Cardiac septum (tissue), 1 donor: ENCODE data around the gene MROH2B. TPM values are rescaled to one million over a fixed set of nuclear protein-coding genes. Genes with fewer than 3 reads are reported as not detected.
"Not testable (repeated sequence)": the region's sequence is repeated elsewhere in the genome, so short reads cannot be mapped to it uniquely, and the experiment has no call there.

ENCODE experiments used
- DNase-seq: peaks from one replicate; pipeline ENCODE4 v3.0.0-alpha.2; 2020; ENCODE audit warnings: low spot score
- intact Hi-C: fragments of 100-400 bp; cut with DNase I; formaldehyde crosslinking; loops from one replicate; pipeline ENCODE4 v1.14.0; 2022
- total RNA-seq: library from RNA; stranded (reverse); fragmentation: NEBNext Ultra II Directional; extraction: Animal tissue kit (Norgen Biotek cat#: 25700); gene quantifications from one replicate; pipeline ENCODE4 v1.2.1, GENCODE V29; 2021
- donor health status: DM: no; HTN: no; CAD: no.

MROH2B gene
- total RNA-seq, 1 donor from 2014 or later, result not detected

DNA sequence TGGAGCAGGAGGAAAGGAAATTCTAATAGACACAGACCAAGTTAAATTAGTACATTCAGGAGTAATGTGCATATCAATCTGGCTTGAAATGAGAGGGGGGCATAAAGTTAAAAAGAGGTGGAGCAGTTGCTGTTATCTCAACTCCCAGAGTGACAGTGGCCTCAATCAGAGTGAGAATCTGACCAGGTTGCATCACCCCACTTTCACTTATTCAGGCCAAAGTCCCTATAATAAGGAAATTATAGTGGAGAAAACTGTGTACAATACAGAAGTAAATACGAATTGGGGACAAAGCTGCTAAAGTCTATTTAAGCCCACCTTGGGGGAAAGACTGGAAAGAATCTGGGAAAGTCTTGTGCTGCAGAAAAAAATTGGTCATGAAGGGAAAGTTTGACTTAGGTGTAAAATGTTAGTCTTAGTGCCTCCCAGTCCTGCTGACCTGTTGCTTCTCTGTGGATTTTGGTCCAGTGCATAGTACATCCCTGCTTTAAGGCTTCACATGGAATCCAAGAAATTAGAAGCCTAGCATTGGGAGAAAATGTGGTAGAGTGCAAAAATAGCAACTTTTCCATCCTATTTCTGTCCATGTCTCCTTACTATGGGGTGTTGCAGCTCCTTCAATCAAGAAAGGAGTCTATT, 27.9 kb downstream of the MROH2B start:
- intact Hi-C loops, result no loop called here
- no peak for DNase-seq

GRCh38 chr5:41032973-41033372, 38.2 kb downstream of the MROH2B start:
- DNase-seq, result no peak
- intact Hi-C loops, result no loop called here

GRCh38 chr5:41022600-41022999, 48.5 kb downstream of the MROH2B start:
- intact Hi-C loops, DNase-seq: not testable (repeated sequence)

DNA sequence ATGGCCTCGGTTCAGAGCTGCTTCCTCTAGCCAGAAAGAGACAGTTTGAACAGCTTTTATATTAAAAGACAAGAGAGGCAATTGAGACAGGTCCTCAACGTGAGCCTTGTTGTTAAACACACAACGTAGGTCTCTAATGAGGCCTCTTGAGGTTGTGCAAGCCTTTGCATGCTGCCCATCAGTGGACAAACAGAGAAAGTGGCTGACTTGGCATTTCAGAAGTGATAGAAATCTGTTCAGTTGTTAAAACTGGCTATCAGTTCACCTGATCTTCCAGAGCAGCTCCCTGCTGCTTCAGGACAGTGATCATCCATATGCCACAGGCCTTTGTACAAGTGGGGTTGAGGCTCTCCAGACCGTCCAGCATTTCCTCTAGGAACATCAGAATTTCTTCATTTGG, 58.8 kb downstream of the MROH2B start:
- intact Hi-C loops, result no loop called here
- DNase-seq, result no peak

GRCh38 chr5:41010572-41010971, 60.6 kb downstream of the MROH2B start:
- intact Hi-C loops, result no loop called here
- no peak for DNase-seq

DNA sequence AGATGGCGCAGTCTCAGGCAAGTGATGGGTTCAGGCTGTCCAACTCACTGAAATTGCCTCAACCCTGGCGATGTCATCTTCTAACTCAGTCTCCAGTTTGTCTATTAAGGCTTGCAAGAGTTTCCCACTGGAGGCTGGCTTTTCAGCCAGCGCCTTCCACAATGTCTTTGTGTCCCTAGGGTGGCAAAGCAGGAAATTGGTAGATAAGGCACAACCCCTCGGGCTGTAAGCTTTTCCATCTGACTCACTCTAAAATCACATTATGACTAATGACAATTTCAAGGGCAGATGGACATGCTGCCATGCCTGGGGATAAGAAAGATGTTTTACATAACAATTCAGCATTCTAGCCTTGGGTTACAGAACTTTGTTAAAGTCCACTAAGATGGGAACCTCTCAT, 61.9 kb downstream of the MROH2B start:
- intact Hi-C loops, result no loop called here
- no peak for DNase-seq

DNA sequence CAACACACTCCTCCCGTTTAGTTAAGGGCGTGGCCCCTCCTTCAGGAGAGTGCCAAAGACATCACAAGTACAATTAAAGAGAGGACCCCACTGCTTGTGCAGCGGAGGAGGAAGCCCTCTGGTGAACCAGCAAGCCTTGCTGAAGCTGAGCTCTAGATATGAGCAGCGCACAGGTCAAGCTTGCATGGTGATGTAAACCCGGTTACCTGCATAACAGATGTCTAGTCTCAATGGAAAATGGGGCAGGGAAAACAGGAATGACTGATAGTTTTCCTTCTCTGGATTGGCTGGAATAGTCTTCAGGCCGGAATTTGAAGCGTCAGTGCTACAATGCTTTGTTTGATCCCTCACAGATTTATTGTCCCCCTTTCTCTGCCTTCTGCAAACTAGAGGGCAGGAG, 66.2 kb downstream of the MROH2B start:
- intact Hi-C loops, result no loop called here
- DNase-seq, result no peak

GRCh38 chr5:41003670-41004376, 67.3 kb downstream of the MROH2B start:
- intact Hi-C loops, result no loop called here
- DNase-seq, result no peak

GRCh38 chr5:40999966-41000365, 71.2 kb downstream of the MROH2B start:
- DNase-seq, result no peak
- intact Hi-C loops, result no loop called here

DNA sequence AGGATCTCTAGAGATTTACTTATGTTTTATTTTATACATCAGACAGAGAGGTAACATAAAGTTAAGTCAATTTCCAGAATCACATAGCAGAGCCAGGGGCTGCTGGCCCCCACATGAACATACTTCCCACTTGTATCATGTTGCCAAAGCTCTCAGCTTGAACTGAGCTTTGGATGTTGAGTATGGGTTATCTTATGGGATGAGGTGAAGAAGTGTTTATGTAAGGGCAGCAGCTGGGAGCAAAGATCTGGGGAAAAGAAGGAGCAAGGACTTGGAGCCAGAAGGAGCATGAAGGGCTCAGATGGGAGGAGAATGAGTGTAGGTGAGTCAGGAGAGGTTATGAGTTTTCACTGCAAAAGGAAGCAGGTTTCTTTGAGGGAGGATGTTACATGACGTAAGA, 72.0 kb downstream of the MROH2B start:
- intact Hi-C loops, result no loop called here

DNA sequence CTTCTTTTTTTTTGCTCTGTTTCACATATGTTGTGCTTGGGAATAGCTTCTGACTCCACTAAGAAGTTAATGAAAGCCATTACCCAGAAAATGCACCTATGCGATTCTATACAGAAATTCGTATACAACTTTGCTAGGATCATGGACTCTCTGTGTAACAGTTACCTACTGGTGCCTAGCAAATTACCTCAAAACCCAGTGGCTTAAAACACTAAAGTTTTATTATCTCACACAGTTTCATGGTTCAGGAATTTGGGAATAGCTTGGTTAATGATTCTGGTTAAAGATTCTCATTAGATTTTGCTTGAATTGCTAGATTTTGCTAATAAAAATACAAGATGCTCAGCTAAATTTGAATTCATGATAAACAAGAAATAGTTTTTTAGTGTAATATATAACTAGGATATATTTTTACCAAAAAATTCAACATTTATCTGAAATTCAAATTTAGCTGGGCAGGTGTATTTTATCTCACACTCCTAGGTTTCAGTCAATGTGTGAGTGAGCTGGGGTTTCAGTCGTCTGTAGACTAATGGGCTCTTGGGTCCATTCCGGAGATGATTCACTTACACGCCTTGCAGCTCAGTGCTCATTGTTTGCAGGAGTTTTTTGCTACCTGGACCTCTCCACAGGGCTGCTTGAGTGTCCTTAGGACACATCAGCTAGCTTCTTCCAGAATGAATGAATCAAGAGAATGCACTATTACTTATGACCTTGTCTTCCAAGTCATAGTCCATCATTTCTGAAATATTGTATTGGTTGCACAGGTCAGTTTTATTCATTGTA, 75.1 kb downstream of the MROH2B start:
- no peak for DNase-seq
- intact Hi-C loops, result no loop called here

More for the DNA sequence above, 72.0 kb downstream of the MROH2B start:
- DNase-seq, result no peak

- intact Hi-C loops, result loop anchor here (1.0 to 5.0 kb wide), 2 partner anchors 85 to 201 kb away; partner anchors contain the start of gene C7
Observed at GRCh38 chr5:40991981-40992559, 79.1 kb downstream of the MROH2B start.

GRCh38 chr5:40991168-40991980, 79.8 kb downstream of the MROH2B start:
- DNase-seq, result no peak
- intact Hi-C loops, result loop anchor here (1.0 to 5.0 kb wide), 2 partner anchors 84 to 202 kb away; partner anchors contain the start of gene C7

More at GRCh38 chr5:40991981-40992559, 79.1 kb downstream of the MROH2B start:
- DNase-seq, result no peak

GRCh38 chr5:40988746-40989510, 82.2 kb downstream of the MROH2B start:
- DNase-seq, result no peak
- intact Hi-C loops, result no loop called here

GRCh38 chr5:40987349-40987748, 83.8 kb downstream of the MROH2B start:
- DNase-seq, result no peak
- intact Hi-C loops, result no loop called here

- intact Hi-C loops, result no loop called here
- DNase-seq, result no peak
Observed at GRCh38 chr5:40986666-40987065, 84.5 kb downstream of the MROH2B start.

GRCh38 chr5:40985501-40985900, 85.6 kb downstream of the MROH2B start:
- intact Hi-C loops, result no loop called here
- DNase-seq, result no peak

GRCh38 chr5:40984884-40985283, 86.3 kb downstream of the MROH2B start:
- no peak for DNase-seq
- intact Hi-C loops, result no loop called here

DNA sequence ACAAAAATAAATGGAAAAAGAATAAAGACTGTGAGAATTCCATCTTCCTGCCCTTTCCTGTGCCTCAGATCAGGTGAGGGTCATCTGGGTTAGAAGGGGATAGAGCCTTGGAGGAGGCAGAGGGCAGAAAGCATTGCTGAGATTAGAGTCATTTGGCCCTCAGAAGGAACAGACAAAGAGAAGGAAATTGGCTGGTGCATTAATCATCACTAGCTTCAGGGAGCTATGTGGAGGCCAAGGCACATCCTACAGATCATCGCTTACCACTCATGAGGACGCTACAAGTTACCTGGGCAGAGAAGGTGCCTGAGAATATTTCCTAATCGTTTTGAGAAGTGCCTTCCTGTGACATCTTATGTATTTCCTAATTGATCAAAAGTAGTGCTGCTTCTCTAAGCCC, 87.4 kb downstream of the MROH2B start:
- no peak for DNase-seq
- intact Hi-C loops, result no loop called here
